GM18502 (cell line): ENCODE measurements around the gene MDFI.

Experiments
- ATAC-seq: cut with Tn5 transposase; IDR thresholded peaks from one replicate; pipeline ENCODE4 v1.9.1; 2021; ENCODE audit warnings: mild to moderate bottlenecking; ENCODE audit not compliant: unreplicated experiment, poor library complexity

Gene MDFI

DNA sequence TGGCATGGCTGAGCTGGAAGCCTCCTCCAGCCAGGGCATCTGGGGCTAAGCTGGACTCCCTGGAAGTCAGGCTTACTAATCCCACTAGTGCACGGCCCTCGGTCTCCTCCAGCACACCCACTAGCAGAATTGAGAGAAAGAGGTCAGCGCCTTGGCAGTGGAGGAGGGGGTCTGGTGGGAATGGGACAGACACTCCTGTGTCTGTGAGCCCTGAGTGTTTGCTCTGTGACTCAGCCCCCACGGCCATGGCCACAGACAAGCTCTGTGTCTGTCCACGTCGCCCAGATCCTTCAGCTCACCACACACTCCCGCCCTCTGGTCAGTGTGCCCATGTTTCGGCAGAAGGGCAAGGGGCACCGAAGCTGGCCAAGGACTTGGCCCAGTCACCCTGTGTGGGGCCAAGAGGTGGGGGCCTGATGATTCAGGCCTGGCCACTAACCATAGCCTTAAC is 8.8 kb downstream of the MDFI start:
- no peak for ATAC-seq

DNA sequence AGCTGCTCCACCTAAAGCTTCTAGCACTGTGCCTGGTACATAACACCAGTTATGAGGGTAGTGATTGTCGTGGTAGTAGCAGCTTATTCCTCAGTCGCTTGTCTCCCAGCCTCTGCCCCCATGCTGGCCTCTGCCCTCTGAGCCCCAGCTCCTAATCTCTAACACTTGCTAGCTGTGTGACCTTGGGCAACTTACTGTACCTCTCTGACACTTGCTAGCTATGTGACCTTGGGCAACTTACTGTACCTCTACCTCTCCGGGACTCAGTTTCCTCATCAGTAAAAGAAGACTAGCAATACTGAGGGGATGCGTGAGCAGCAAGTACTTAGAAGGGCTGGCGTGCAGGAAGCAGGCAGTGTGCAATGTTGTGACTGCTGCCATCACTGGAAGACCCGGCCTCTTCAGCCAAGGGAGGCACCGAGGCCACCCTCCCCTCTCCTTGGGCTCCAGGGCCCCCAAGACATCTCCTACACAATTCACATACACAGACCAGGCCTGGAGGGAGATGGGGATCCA is 9.9 kb downstream of the MDFI start:
- ATAC-seq: no peak

DNA sequence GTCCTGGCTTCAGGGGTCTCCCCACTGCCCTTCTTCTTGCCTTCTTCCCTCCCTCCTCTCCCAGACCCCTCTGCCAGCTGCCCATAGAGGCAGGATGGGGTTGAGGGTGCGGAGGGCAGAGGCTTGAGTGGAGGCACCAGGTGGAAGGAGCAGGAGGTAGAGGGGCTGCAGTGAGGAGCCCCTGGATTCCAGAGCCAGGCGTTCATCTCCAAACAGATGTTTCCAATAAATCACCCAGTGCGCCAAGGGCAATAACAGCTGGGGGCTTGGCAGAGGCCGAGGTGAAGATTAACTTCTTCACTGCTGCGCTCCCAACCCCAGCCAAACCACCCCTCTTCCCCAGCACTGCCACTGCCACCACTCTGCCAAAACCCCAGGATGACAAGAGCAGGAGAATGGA is 10.7 kb downstream of the MDFI start:
- no peak for ATAC-seq

DNA sequence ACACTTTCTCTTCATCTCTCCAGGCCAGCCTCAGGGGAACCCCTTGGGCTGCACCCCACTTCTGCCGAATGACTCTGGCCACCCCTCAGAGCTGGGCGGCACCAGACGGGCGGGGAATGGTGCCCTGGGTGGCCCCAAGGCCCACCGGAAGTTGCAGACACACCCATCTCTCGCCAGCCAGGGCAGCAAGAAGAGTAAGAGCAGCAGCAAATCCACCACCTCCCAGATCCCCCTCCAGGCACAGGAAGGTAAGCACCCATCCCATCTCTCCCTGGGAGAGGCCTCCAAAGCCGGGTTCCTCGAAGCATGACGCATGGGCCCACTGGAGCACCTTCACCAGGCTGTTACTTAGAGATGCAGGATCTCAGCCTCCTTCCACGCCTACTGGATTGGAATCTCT is 11.3 kb downstream of the MDFI start:
- no peak for ATAC-seq

DNA sequence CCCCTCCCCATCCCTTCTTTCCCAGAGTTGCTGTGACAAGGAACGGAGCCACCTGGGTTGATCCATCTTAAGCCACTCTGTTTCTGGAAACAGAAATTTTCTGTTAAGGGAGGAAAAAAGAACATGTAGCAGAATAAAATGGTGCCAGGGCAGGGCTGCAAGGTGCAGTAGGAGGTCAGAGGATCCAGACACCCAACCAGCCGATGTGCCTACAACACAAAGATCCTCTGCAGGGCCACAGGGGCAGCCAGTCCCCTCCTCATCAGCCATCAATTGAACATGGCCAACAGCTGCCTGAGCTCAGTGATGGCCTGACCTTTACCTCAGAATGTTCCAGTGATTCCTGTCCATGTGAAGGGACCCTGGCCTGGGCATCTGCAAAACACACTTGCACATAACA is 11.9 kb downstream of the MDFI start:
- no peak for ATAC-seq

DNA sequence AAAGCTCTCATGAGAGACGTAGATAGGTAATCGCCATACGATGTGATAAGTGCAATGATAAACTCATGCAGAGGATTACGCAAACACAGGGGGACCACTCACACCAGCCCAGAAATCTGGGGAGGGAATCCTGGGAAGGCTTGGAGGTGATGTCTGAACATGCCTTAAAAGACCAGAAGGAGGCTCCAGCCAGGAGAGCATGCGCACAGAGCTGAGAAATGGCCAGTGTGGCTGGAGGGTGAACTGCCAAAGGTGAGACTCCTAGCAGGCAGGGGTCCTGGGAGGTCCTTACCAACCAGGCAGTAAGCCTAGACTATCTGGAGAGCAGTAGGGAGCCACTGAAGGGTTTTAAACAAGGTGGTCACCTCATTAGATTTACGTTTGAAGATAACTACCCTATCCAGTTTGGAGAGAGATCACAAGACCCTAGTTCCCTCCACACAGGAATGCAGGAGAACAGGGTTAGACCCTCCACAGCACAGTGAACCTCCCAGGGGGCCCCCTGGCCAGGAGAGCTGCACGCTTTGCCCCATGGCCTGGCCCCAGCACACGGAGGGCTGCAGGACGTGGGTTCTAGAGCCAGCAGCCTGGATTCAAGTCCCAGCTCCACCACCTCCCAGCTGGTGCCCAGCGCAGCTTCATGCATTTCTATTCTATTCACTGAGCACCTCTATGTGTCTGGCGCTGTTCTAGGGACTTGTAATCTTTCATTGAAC is 13.1 kb downstream of the MDFI start:
- ATAC-seq: no peak

DNA sequence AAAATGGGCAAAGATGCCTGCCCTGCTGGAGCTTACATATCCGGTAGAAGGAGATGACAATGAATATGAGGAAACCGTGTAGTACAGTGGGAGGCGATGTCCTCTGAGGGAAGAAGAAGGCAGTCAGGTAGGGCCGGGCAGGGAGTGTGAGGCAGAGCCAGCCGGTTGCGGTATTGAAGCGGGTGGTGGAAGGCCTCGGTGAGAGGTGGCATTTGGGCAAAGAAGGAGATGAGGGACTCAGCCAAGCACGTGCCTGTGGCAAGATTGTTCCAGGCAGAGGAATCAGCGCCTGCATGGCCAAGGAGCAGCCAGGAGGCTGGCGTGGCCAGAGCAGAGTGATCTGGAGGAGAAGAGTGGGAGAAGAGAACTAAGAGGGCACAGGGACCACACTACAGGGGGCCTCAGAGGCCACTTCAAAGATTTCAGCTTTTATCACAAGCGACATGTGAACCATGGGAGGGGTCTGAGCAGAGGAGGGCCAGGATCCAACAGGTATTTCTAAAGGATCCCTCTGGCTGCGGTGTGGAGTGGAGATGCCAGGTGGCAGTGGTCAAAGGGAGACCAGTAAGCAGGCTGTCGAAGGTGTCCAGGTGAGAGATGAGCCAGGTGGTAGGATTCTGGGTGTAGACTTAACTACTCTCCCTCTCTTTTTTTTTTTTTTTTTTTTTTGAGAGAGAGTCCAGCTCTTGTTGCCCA is 13.8 kb downstream of the MDFI start:
- no peak for ATAC-seq

DNA sequence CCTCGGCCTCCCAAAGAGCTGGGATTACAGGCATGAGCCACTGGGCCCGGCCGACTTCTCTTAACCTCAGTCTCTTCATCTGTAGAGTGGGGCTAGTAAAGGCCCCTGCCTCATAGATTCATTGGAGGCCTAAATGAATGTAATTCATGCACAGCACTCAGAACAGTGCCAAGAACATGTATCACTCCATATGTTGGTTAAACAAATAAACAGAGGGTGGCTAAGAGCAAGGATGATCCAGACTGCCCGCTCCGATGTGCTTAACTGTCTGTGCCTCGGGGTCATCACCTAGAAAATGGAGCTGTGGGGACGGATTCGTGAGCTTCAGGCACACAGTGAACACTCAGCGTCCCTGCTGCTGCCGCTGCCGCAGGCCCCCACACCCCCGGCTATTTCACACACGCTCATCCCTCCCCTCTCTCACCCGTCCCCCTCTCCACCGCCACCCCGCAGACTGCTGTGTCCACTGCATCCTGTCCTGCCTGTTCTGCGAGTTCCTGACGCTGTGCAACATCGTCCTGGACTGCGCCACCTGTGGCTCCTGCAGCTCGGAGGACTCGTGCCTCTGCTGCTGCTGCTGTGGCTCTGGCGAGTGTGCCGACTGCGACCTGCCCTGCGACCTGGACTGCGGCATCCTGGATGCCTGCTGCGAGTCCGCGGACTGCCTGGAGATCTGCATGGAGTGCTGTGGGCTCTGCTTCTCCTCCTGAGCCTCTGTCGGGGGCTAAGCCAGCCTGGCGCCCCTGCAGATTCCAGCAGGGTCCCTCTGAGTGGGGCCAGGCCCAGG is 14.8 kb downstream of the MDFI start:
- no peak for ATAC-seq

DNA sequence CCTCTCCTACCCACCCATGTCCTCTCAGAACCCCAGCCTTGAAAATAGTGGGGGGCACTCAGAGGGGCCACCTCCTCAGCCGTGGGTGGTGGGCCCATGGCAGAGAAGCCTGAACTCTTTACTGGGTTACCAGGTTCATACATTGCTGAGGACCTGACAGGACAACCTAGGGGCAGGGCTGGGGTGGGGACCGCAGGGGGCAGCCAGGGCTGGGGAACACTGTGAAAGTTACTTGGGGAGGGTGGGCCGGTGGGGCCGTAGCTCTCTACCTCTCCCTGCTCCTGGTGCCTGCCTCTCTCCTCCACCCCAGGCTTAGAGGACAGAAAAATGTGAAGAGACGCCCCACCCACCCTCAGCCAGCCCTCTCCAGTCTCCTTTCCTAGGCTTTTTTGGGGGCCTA is 15.4 kb downstream of the MDFI start:
- no peak for ATAC-seq

DNA sequence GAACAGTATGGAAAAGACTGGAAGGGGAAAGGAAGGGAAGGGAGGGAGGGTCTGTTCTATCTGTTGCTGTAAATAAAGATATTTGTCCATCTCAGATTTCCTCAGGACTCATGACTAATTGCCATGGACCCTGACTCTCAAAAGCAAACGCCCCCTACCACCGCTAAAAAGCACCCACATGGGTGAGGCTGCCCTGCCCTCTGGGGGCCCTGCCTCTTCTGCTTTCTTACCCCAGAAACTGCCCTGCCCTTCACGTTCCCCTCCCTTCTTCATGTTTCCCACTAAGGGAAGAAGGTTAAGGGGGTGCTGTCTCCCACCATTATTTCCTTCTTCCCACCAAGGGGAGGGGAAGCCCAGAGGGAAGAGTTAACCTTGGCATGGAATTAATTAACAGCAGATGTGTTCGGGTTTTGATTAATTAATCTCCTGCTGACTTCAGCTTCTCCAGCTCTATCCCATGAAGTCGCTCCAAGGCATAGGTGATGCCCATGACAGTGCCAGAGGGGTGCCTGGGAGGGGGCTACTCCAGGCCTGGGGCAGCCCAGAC is 16.0 kb downstream of the MDFI start:
- no peak for ATAC-seq

DNA sequence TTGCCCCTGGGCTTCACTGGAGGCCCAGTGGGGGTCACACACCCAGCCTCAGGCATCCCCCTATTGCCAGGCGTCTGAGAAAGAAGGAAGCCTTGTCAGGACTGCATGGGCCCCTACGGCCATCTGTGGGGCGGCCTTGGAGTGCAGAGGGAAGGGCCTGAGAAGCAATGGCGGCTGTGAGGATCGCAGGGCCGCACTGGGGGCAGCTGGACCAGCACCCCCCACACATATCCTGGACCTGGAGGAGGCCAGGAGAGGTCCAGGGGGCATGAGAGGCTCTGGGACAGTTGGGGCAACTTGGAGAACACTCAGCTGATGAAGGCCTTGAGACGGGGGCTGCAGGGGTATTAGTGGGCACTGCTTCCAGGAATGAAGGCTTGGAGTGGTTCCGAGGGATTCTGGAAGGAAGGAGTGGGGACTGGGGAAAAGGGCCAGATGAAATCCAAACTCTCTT is 16.5 kb downstream of the MDFI start:
- no peak for ATAC-seq

DNA sequence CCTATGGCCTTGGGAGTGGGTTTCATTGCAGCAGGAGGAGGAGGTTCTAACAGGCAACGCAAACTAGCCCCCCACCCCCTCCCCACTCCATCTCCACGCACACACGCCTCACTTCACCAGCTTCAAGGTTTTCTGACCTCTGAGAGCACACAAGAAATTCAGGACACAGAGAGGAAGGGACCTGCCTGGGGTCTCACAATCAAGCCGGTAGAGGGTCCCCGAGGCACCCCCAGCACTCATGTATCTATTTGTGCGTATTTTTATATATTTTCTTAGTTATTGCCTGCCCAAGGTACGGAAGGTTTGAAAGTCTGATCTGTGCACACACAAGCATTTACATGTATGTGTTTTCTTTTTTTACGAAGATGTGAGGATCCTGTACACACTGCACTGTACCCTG is 16.9 kb downstream of the MDFI start:
- ATAC-seq: no peak

DNA sequence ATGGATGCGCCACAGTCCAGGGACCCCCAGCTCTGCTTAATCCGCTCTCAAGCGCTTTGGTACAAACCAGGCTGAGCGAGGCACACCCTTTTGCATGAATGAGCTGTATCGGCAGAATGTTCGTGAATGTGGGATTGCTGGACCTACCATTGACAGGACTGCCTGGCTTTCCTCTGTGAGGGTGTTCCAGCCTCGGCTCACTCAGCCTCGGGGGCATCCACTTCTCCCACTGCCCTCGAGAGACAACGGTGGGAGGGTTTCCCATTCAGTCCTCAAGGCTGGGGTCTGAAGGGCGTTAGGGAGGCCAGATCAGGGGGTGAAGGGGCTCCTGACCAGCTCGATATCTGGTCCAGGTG is 17.4 kb downstream of the MDFI start:
- no peak for ATAC-seq

DNA sequence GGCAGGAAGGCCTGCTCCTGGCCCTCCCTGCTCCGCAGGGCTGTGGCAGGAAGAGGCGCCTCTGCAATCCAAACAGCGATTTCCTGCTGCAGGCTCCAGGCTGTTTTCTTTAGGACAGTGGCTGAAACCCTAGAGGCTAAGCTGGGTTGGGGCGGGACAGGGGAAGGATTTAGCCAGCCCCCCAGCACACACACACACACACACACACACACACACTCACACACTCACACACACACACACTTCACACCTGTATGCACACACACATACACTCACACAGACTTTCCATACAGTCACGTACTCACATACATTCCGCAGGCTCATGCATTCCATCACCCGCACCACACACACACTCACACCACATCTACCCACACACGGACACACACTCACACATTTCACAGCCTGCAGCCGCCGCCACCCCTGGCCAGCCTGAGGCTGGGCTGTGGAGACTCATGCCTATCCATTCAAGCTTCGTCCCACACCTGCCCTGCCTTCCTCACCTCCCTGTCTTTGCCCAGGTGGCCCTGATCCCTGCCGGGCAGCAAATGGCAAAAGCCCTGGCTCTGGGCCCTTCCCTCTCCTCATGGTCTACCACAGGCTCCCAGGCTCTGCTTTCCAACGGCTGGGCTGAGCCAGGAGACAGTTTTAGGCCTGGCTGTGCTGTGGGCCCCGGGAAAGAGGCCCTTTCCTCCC is 17.9 kb downstream of the MDFI start:
- ATAC-seq: no peak

DNA sequence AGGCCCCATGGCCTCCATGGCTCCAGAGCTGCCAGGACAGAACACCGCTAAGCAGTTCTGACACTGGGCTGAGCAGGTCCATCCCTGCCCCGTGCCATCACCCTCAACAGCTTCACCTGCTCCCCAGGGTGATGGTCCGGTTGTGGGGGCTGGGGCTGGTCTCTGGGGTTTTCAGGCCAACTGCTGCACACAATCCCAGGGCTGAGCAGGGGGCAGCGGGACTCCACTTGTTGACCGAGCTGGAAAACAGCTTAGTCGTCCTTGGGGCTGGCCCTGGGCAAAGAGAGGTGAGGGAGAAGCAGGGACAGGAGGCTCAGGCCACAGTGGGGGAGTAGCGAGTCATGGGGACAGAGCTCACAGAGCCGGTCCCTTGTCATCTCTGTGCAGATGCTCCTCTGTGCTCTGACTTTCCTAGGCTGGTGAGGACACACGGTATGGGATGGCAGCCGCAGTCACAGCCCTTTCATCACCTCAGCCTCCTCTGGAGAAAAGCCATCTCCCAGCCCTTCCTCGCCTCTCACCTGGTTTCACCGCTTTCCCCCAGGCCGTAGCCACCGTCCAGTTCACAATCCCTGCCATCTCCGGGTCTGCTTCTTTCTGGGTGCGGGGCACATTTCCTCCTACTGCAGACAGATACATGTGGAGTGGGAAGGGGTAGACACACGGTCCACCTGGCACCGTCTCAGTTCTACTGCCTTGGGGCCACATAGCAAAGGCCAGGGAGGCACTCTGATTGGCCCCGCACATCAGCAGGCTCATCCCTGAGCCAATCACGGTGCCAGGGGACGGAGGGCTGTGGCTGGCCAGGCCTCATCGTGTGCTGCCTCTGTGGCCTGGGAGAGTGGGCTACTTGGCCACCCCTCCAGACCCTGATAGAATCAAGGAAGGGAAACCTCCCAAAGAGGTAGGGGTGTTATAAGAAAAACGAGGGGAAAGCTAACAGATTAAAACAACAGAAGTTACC is 19.1 kb downstream of the MDFI start:
- no peak for ATAC-seq

DNA sequence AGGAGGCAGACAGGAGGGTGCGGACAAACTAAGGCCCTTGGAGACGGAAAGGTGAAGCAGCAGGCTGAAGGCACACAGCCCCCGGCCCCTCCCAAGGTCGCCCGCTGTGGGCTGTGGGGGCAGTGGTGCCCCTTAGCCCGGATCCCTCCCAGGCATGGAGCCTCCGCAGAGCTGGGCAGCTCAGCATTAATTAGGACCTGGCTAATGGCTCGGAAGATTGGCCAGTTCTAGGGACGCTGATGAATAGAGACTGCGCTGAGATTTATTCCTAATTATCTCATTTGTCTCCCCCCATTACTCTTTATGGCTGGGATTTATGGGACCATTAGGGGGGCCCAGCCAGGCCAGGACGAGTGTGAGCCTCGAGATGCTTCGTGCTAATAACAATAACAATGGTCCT is 20.4 kb downstream of the MDFI start:
- ATAC-seq: no peak

DNA sequence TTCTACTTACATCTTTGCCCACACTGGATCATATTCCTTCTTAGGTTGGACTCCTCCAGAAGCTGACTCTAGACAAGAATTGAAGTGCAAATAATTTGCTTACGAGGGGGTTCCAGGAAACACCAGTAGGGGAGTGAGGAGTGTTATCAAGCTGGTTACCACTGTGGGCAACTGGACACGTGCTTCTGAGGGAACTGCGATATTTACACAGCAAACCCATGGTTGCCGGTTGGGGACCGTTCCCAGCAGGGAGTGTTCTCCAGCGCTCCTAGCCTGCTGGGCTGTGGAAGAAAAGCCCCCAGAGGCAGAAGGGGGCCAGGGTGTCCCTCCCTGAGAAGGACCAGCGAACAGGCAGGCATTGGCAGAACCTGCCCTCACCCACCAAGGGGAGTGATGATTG is 21.7 kb downstream of the MDFI start:
- ATAC-seq: no peak

DNA sequence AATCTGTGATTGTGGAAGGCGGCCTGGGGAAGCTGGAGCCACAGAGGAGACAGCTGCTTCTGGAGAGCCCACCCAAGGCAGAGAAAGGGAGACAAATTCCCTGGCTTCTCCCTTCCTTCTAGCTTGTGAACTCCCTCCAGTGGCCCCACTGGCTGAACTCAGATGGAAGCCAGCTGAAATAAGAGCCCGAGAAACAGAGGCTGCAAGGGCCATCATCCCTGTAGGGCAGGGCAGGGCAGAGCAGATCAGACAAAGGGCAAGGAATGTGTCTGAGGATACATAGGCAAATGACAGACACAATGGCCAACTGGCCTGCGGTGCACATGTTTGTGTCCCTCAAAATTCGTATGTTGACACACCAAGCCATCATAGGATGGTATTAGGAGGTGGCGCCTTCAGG is 25.3 kb downstream of the MDFI start:
- ATAC-seq: no peak

DNA sequence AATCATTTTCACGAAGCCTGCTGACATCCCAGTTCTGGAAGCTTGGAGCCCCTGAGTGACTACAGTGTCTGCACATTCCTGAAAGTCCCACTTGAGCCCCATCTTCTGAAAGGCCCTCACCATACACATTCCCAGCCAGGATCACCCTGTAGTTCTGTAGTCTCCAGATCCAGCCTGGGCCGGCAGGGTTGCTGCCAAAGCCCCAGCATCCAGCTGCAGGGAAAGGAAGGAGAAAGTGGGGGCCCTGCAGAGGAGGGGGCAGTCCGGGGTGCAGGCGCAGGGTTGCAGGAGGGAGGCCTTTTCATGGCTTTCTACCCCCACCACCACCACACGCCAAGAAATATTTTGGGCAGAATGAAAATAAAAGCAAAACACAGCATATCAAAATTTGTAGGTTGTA is 26.0 kb downstream of the MDFI start:
- no peak for ATAC-seq
